ENCODE measurements around the gene COL5A2.

Gene COL5A2

DNA sequence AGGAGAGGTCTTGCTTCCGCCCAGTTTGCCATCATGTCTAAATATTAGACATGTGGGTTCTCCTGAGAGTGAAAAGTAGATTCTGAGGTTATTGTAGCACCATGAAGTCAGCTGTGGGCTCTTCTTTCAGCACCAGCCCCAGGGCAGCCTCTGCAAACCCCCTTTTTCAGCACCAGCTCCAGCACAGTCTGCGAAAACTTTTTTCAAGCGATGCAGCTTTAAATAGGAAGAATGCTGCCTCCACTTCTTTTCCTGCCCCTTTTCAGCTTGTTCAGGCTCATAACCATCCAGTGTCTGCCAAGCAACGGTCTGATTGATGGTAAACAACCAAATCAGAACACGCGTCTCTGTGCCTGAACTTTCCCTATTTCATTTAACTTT lies at the start of gene COL5A2:
COL5A2 (minus strand) TSS at position 192 of the 381 bp plus-strand sequence; CDS start at position 35, 157 bp downstream.
- DNase-seq, result no peak

DNA sequence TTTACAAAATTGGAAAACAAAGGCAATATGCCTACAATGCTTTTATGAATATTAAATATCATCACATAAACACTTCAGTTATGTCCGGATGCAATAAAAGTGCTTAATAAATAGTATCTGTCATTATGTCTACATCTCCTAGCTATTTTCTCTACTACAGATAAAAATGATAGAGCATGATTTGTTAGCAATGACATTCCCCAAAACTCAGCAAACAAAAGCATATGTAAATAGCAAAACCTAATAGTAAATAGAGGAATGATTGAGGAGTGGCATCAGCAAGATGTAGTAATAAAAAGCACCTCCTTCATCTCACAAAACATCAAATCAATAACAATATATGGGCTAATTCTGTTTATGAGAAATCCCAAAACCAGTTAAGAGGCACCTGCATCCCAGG lies 46.5 kb upstream of the COL5A2 start:
- no peak for DNase-seq

DNA sequence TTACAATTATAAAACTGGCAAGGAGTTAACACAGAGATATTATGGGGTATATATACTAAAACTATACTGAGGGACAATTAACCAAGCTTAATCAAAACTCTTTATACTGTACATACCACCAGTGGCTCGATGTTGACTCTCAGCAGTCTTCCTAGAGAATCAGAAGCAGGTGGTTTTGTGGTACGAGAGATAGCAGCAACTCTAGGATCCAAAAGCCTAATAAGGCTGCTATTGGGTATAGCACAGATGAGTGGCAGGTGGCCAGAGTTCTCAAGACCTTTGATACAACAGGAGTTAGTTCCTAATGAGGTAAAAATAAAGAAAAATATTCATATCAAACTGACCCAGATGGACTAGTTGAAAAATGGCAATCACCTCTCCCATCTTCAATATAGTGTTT lies 45.5 kb upstream of the COL5A2 start:
- no peak for DNase-seq

DNA sequence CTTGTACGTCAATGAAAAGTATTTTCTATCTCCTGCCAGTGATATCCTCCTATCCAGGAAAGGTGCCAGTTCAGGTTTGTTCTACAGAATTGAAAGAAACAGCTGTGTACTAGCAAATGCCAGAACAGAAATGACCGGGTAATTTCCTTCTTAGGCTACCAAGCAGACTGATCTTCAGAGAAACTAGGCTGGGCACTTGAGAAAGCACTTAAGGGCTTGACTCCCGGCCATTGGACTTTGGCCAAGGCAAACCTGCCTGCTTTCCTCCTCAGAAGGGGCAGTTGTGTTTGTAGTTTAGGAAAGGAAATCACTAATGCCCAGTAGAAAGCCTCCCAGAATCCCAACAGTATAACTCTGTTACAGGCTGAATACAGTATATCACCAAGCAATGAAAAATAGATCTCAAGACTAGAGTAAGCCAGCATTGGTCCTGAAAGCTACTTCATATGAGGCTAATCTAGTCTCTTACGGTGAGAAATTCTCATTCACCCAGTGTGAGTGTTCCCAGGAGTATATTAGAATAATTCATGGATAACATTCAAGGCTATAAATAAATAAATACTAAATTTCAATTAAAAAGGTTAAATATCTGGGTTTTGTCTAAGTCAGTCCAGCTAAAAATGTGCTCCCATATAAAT lies 43.0 kb upstream of the COL5A2 start:
- DNase-seq, result no peak

DNA sequence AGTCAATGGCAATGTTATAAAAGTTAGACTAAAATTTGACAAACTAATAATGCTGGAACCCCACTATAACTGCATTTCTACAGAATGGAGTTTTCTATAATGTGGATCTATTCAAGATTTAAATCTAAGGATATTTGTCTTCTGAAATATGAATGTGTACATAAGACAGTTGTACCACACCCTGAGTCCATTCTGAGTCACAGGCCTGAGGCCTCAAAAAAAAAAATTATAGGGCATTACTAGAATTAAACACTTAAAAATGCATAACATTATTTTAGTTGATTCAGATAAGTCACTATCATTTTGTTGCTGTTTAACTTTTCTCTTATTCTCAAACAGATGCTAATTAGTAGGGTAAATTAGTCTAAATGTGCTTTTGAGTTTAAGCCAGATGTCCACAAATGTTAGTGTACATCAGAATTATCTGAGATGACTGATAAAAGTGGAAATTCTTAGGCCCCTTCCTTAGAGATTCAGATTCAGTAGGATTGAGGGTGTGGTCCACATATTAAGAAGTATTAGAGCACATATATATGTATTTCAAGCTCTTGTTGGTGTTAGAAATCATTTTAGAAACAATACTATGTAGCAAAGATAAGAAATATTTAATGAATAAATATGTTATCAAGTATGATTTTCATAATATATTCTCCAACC lies 42.4 kb upstream of the COL5A2 start:
- DNase-seq, result no peak

DNA sequence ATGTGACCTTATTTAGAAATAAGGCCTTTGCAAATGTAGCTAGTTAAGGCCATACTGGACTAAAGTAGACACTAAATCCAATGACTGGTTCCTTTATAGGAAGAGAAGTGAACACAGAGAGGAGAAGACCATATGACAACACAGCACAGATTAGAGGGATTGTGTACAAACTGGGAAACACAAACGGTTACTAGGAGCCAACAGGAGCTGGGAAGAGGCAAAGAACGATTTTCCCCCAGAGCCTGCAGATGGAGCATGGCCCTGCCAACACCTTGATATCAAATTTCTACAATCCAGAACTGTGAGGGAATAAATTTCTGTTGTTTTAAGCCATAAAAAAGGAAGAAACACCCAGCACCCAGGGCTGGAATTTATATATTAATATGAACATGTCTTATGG lies 38.7 kb upstream of the COL5A2 start:
- no peak for DNase-seq

DNA sequence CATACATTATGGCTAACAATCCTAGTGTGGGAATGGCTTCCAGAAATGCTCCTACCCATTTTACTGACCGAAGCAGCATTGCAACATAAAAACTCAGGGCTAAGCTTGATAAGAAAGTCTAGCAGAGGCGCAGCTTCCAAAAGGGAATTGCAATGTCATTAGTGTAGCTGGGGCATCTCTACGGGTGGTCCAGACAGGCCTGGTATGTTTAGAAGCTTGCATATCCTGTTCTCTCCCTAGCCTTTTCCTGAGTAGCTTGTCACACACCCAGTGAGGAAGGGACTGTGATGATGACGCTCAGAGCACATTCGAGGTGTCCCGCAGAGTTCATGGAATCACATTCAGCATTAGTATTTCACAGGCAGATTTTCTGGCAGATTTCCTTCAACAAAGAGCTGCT lies 38.0 kb upstream of the COL5A2 start:
- DNase-seq, result no peak

DNA sequence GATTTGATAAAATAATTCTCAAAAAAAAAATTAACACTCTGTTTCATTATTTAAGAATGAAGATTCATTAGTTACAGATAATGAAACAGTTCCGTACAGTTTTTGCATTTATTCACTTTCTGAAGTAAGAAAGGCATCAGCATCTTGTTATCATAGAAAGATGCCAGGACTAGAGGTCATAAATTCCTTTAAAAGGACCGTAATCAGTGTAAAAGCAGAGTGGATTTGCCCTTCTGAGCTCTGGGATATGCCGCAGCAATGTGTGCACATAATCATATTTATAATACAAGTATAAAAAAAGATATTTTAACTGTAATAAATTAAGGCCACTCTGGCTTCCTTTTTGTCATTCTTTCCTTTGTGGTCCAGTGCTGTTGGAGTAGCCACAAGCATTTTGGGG lies 37.5 kb upstream of the COL5A2 start:
- no peak for DNase-seq

DNA sequence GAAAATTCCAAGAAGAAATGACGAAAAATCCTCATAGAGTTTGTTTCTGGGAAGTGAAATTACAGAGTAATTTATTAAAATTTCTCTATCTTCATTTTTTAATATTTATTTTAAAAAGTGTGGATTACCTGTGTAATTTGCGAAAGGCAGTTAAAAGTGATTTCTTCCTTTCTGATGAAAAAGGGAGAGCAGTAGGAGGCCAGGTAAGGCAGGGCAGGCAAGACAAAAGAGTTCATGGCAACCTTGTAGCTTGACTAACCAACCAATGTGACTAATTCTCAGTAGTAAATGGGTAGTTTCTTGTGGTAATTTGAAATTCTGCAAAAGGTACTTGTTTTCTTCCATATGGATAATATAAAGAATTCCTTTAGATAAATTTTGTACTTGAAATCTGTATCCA lies 34.9 kb upstream of the COL5A2 start:
- no peak for DNase-seq

DNA sequence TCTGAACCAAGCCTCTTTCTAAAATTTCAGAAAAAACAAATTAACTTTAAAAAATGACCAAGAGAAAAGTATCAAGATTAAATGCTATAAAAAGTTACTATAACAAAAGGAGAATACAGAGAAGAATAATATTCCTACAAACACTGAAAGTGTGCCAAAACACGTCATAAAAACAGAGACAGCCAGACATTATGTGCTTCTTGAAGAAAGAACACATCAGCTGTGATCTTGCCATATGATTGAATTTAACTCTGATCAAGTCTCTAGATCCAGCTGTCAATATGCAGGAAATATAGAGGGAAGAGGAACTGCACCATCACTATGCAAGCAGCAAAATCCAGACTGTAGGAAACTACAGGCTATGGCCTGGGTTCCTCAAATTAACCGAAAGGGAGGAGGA lies 33.7 kb upstream of the COL5A2 start:
- no peak for DNase-seq

DNA sequence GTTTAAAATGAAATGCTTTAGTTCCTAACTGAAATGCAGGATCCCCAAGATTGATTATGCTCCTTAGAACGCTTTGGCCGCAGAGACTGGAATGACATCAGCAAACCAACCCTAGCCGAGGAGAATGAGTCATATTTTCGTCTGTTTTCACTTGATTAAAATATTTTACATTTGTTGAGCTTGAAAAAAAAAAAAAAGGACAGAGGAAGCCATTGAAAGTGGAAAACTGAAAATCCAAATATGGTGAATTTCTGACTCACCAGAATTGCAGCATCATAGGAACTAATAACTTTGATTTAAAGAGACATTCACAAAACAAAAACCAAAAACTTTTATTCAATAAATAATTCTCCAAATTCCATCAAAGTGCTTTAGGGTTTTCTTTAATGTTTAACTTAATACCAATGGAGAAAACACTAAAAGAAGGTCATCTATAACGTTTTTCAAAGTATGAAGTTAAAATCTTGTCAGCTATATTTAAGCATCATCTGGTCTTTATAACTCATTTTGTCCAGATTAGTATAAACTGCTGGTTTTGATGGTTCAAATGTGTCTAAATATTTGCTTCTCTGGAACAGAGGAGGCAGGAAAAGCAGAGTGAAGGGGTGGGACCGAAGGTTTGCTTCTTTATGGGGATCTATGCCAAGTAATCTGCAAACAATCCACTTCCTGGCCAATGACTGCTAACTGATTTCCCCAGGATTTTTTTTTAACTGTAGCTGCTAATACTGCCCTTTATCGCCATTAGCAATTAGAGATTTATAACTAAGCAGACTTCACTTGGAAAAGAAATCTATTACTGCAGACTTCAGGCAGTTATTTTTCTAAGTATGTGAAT lies 30.9 kb upstream of the COL5A2 start:
- DNase-seq, result no peak

DNA sequence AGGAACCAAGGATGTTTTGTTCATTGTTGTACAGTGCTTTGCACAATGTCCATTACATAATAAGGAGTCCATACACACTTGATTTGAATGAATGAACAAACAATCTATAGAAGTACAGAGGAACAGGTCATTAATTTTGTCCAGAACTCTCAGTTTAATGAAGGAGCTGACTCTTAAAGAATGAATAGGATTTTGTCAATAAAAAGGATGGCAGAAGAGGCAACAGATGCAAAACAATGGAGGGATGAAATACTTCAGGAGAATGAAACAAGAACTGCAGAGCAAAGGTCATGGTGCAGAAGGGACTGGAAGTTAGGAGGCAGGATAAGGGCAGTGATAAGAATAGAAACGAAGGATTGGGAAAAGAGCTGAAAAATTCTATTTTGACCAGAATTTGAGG lies 28.7 kb upstream of the COL5A2 start:
- DNase-seq, result no peak

DNA sequence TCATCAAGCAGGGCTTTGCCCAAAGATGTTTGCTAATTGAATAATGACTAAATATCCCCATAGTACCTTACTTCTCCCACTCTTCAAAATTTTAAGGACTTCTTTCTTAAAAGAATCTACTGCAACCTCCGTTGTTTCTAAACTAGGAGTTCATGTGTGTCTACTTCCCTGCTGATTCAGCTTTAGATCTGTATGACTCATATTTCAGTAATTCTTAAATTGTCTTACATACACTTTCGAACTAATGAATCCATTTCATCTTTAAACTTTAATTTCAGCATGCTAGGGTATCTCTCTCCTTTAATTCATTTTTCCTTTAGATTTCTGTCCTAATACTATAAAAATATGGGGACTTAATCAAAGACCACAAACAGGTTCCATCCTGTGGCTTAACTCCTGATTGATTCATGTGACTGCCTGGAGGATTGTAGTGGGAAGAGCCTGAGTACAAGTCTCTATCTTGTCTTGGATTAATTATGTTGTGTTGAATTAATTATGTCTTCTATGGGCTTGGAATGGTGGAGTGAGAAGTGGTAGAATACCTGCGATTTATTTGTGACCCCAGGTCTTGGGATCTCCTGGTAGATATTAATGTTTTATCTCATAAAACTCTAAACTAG lies 24.9 kb upstream of the COL5A2 start:
- DNase-seq, result no peak

DNA sequence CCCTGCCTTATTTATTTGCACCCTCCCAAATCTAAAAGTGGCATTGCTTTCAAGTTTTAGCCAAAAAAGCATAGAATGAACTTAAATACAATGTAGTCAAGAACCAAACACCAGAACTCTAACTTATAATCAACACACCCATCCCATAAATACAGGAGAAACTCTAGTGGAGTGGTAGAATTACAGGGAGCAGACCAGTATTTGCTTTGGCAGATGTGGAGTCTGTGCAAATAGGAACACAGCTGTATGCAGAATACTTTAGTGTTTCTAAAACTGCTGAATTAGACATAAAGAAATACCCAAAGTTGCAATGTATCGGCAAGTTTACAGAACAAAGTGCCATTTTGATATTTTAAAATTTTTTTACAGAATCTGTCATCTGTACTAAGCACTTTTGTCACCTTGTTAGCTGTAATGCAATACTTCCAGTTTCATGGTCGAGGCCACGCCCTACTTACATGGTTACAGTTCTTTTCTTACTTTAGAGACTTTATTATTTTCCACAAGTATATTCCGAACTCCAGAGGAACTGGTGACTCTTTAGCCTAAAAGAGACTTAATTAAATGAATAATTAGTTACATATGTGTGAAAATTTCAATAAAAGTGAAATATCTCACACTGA lies 23.7 kb upstream of the COL5A2 start:
- peak; percentile 29 for DNase-seq

DNA sequence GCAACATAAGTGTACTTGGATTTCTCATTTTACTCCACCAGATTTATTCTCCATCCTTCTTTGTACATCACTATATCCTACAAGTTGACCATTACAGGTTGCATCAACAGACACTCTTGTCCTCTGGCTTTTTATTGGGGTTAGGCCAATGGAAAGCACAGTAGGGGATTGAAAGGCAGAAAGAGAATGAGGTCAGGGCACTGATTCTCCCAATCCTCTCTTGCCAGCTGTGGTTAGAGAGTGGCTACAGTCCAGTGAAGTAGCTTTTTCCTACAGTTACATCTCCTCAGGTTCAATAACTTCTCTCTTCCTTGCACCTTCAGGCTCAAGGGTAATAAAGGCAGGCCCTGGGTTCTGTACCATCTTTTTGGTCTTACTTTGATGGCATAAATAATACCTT lies 20.2 kb upstream of the COL5A2 start:
- DNase-seq, result no peak

DNA sequence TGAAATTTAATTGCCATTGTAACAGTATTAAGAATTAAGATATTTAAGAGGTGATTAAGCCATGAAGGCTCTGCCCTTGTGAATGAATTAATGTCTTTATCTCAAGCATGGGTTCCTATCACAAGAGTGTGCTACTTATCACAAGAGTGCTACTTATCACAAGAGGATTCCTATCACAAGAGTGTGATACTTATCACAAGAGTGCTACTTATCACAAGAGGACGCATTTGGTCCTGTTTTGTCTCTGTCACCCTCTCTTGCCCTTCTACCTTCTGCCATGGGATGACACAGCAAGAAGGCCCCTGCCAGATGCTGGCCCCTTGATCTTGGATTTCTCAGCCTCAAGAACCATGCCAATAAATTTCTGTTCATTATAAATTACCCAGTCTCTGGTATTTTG lies 13.2 kb upstream of the COL5A2 start:
- no peak for DNase-seq

DNA sequence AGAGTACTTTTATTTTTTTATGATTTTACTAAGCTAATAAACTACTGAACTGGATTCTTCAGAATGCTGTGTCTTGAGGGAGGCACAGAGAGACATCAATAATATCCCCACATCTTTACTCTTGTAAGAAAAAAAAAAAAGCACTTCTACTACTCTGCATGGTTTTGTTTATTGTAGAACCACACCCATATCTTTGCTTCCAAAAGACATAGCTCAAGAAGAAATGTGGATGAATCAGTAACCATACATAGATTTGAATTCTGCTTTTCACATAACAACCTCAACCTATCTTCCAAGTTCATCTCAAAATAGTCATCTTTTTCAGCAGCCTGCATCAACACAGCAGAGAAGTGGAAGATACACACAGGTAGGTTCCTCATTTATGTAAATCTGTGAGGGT lies 12.2 kb upstream of the COL5A2 start:
- DNase-seq, result no peak

DNA sequence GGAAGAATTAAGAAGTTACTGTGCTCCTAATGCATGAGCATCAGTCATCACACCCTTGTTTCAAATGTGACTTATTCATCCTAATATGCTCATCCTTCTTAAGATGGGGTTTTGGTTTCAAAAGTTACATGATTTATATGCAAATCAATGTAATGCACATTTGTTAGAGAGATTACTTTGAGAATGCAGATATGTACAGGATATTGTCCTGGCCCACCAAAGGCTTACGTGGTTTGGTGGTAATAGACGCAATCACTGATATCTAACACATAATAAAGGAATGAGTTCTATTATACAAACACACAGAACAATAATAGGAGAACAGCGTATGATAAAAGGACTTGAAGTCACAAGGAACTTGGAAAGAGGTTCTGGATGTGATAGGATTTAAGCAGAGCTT lies 11.1 kb upstream of the COL5A2 start:
- DNase-seq, result no peak

DNA sequence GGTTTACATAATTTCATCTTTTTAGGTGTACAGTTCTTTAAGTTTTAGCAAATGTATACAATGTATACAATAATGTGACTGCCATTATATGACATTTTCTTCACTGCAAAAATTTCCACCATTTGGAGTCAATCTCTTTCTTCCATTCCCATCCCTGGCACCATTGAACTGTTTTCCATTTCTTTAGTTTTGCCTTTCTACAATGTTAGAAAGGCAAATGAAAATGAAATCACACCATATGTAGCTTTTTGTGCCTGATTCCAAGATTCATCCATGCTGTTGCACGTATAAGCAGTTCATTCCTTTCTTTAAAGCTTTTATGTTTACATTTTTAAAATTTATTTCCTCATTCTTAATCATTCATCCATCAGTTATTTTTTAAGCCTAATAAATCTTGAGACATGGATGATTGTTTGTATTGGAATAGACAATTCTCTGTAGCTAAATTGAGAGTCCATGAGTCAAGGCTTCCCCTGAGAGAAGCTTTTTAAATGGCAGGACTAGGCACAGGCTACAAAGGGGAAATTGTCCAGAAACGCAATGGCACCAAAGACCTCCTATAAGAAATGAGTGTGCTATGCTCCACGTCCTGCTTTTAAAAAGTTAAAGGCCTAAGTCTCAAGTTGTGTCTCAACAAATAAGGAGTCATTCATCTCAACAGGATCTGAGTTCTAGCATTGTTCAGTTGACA lies 8.7 kb upstream of the COL5A2 start:
- DNase-seq, result no peak

DNA sequence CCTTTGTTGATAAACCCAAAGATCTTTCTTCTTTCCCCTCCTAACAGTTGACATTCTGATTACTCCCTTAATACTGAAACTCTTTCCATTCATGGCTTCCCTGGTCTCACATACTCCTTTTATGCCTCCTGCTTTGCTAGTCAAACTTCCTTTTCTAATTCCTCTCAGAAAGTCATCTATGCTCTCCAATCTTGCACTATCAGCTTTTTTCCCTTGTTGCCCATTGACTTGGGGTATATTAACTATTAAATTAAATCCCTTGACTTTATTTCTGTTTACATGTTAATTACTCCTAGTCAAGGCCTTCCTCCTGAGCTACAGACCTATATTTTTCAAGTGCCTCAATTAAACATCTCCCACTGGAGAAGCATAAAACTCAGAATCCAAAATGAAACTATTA lies 3.6 kb upstream of the COL5A2 start:
- DNase-seq, result no peak

DNA sequence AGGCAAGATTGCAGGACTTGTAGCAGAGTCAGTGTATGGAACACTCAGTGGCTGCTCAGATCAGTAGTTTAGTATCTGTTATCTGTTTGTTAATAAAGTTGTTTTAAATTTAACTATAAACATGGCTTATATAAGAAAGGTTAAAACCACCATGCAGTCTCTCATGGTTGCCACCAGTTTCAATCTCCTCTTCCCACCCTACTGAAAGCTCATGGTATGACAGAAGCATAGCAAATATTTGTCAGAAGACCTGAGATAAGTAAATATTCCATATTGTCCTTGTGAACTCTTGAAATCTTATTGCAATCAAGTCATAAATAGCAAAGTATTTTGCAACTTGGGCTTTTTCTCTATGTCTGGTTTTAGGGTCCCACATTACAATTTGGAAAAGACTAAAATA lies 2.1 kb upstream of the COL5A2 start:
- no peak for DNase-seq

DNA sequence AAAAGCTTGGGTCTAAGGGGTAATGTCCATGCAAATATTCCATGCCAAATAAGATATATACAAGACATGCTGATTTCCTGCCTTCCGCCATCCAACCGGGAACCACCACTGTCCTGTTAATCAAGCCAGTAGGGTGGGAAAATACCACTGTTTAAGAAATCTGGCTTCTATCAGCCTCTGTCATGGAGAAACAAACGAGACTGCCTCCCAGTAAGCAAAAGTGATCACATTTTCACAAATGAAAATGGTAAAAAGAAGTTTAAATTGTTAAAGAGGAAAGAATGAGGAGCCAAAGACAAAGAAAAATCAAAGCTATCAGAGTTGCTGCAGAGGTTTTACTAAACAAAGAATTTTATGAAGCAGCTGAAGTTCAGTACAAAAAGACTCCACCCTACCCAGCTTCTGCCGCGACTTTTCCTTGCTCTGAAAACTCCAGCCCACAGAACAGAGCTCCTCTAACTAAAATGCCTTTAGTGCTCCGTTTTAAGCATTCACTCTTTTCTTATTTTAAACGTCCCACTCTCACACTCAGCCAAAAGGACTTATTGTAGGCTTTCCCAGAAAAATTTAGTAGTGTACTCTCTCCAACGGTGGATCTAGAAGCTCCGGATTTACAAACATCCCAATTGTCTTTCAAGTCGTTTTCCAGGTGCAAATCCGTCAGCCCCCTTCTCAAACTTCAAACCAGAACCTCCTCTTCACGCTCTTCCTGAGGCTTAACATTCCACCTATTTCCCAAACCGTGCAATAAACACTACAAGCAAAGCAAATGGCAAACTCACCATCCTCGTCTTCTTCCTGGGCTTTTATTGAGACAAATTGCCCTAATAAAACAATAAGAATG lies 613 bp downstream of the COL5A2 start:
- DNase-seq, result no peak
